Ishikawa (cell line): ENCODE results near the gene FIGNL1.

ENCODE experiments used
- CEBPB ChIP-seq: IDR thresholded peaks from 2 replicates; pipeline ENCODE4 v1.6.1; 2012
- CREB1 ChIP-seq: IDR thresholded peaks from 2 replicates; pipeline ENCODE4 v1.6.1; 2012; ENCODE audit warnings: low read depth
- EGR1 ChIP-seq: IDR thresholded peaks from 2 replicates; pipeline ENCODE4 v1.6.1; 2012
- EP300 ChIP-seq: IDR thresholded peaks from 2 replicates; pipeline ENCODE4 v1.6.1; 2012; ENCODE audit warnings: borderline replicate concordance
- FOXM1 ChIP-seq: IDR thresholded peaks from 2 replicates; pipeline ENCODE4 v1.6.1; 2012; ENCODE audit warnings: low read depth, borderline replicate concordance
- MAX ChIP-seq: IDR thresholded peaks from 2 replicates; pipeline ENCODE4 v1.6.1; 2012
- RAD21 ChIP-seq: IDR thresholded peaks from 2 replicates; pipeline ENCODE4 v1.6.1; 2012; ENCODE audit warnings: low read depth
- TAF1 ChIP-seq: IDR thresholded peaks from 2 replicates; pipeline ENCODE4 v1.6.1; 2012; ENCODE audit warnings: low read depth, mild to moderate bottlenecking
- TCF12 ChIP-seq: IDR thresholded peaks from 2 replicates; pipeline ENCODE4 v1.6.1; 2012; ENCODE audit warnings: low read depth
- TEAD4 ChIP-seq: IDR thresholded peaks from 2 replicates; pipeline ENCODE4 v1.6.1; 2012
- YY1 ChIP-seq: IDR thresholded peaks from 2 replicates; pipeline ENCODE4 v1.6.1; 2012; ENCODE audit warnings: low read depth
- ZBTB7A ChIP-seq: IDR thresholded peaks from 2 replicates; pipeline ENCODE4 v1.6.1; 2012; ENCODE audit warnings: low read depth
- TF ChIP-seq, protein P1 (sequence below): IDR thresholded peaks from 2 replicates; pipeline ENCODE4 v1.6.1; 2012; ENCODE audit warnings: low read depth, mild to moderate bottlenecking
- TF ChIP-seq, protein P2 (sequence below): IDR thresholded peaks from 2 replicates; pipeline ENCODE4 v1.6.1; 2012

GRCh38 chr7:50436133-50436806, 13.9 kb downstream of the FIGNL1 start:
- TF ChIP-seq TAF1 = no peak
- TF ChIP-seq MAX = no peak
- no peak for TF ChIP-seq EGR1
- TF ChIP-seq, protein P1, sequence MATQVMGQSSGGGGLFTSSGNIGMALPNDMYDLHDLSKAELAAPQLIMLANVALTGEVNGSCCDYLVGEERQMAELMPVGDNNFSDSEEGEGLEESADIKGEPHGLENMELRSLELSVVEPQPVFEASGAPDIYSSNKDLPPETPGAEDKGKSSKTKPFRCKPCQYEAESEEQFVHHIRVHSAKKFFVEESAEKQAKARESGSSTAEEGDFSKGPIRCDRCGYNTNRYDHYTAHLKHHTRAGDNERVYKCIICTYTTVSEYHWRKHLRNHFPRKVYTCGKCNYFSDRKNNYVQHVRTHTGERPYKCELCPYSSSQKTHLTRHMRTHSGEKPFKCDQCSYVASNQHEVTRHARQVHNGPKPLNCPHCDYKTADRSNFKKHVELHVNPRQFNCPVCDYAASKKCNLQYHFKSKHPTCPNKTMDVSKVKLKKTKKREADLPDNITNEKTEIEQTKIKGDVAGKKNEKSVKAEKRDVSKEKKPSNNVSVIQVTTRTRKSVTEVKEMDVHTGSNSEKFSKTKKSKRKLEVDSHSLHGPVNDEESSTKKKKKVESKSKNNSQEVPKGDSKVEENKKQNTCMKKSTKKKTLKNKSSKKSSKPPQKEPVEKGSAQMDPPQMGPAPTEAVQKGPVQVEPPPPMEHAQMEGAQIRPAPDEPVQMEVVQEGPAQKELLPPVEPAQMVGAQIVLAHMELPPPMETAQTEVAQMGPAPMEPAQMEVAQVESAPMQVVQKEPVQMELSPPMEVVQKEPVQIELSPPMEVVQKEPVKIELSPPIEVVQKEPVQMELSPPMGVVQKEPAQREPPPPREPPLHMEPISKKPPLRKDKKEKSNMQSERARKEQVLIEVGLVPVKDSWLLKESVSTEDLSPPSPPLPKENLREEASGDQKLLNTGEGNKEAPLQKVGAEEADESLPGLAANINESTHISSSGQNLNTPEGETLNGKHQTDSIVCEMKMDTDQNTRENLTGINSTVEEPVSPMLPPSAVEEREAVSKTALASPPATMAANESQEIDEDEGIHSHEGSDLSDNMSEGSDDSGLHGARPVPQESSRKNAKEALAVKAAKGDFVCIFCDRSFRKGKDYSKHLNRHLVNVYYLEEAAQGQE = no peak
- no peak for TF ChIP-seq RAD21
- TF ChIP-seq, protein P2, sequence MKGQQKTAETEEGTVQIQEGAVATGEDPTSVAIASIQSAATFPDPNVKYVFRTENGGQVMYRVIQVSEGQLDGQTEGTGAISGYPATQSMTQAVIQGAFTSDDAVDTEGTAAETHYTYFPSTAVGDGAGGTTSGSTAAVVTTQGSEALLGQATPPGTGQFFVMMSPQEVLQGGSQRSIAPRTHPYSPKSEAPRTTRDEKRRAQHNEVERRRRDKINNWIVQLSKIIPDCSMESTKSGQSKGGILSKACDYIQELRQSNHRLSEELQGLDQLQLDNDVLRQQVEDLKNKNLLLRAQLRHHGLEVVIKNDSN = no peak
- TF ChIP-seq EP300 = no peak
- TF ChIP-seq CREB1 = no peak
- no peak for TF ChIP-seq TCF12
- no peak for TF ChIP-seq YY1
- TF ChIP-seq CEBPB = no peak
- no peak for TF ChIP-seq FOXM1
- no peak for TF ChIP-seq TEAD4
- no peak for TF ChIP-seq ZBTB7A
